H1 (cell line): Measurements from ENCODE around the gene PARD3. TPM values are rescaled to one million over a fixed set of nuclear protein-coding genes. Genes with fewer than 3 reads are reported as not detected.

ENCODE experiments used
- CTCF ChIA-PET: fragments of 300-600 bp; sonication (Branson Sonifier 250); formaldehyde crosslinking; loops from one replicate; lab custom pipeline; 2021; ENCODE audit not compliant: partially characterized antibody; lab: Charles Lee
- POLR2A ChIA-PET: fragments of 300-600 bp; sonication (Branson Sonifier 250); formaldehyde crosslinking; loops from one replicate; lab custom pipeline; 2021; ENCODE audit warnings: inconsistent platforms; ENCODE audit not compliant: partially characterized antibody; lab: Charles Lee
- DNase-seq, 2 experiments: peaks; one replicate each; pipeline versions ENCODE4 v3.0.0 to v3.0.0-alpha.2; 2010 to 2022; ENCODE audit warnings: low spot score in 2 of 2, low read depth in 1 of 2, mixed read lengths in 1 of 2
- FAIRE-seq: peaks from 2 replicates; lab custom pipeline; 2011; peaks lifted over from hg19 to GRCh38; lab: Jason Lieb, UNC
- H2AFZ ChIP-seq: 2 replicates; pipeline ENCODE4 v1.8.1; 2012; ENCODE audit warnings: low read length, inconsistent platforms
- H2AK5ac ChIP-seq: 2 replicates; pipeline ENCODE4 v1.6.1; 2013; ENCODE audit warnings: low read depth, low read length
- H2BK120ac ChIP-seq: replicated peaks from 2 replicates; pipeline ENCODE3; 2013; ENCODE audit warnings: low read depth, low read length, inconsistent platforms
- H2BK12ac ChIP-seq: 2 replicates; pipeline ENCODE4 v1.6.1; 2013; ENCODE audit warnings: low read depth, low read length
- H2BK15ac ChIP-seq: 2 replicates; pipeline ENCODE4 v1.6.1; 2013; ENCODE audit warnings: low read length
- H2BK20ac ChIP-seq: 2 replicates; pipeline ENCODE4 v1.6.1; 2013; ENCODE audit warnings: low read length
- H2BK5ac ChIP-seq: 2 replicates; pipeline ENCODE4 v1.6.1; 2013; ENCODE audit warnings: low read depth, low read length
- H3K14ac ChIP-seq: 2 replicates; pipeline ENCODE4 v1.6.1; 2013; ENCODE audit warnings: inconsistent platforms; ENCODE audit not compliant: insufficient read length
- H3K18ac ChIP-seq: 2 replicates; pipeline ENCODE4 v1.6.1; 2013; ENCODE audit warnings: low read length; ENCODE audit errors: extremely low read depth
- H3K23ac ChIP-seq: 2 replicates; pipeline ENCODE4 v1.6.1; 2013; ENCODE audit warnings: inconsistent platforms; ENCODE audit not compliant: insufficient read length
- H3K23me2 ChIP-seq: 2 replicates; pipeline ENCODE4 v1.6.1; 2013; ENCODE audit warnings: low read depth, low read length
- H3K27ac ChIP-seq: 2 replicates; pipeline ENCODE4 v1.6.1; 2011; ENCODE audit warnings: low read depth, low read length, inconsistent platforms
- H3K27me3 ChIP-seq, 4 experiments: replicated peaks in 1 of 4; 1 replicate in 1 of 4; 2 replicates in 3 of 4; pipeline versions ENCODE4 v1.6.1 to v1.8.1; 2011 to 2013; ENCODE audit warnings: low read length in 3 of 4, mild to moderate bottlenecking in 3 of 4, inconsistent platforms in 2 of 4, mixed read lengths in 2 of 4, moderate library complexity in 1 of 4; ENCODE audit not compliant: control insufficient read depth in 3 of 4, insufficient read depth in 3 of 4; ENCODE audit errors: extremely low read depth in 1 of 4
- H3K36me3 ChIP-seq, 4 experiments: 2 replicates each; pipeline versions ENCODE4 v1.6.1 to v1.8.1; 2011 to 2013; ENCODE audit warnings: mild to moderate bottlenecking in 4 of 4, low read length in 3 of 4, moderate library complexity in 2 of 4, control low read depth in 1 of 4, inconsistent platforms in 1 of 4; ENCODE audit not compliant: insufficient read depth in 4 of 4, control insufficient read depth in 2 of 4
- H3K4ac ChIP-seq: replicated peaks from 2 replicates; pipeline ENCODE3; 2013; ENCODE audit warnings: low read length, low read depth, mixed read lengths, inconsistent platforms; ENCODE audit not compliant: insufficient read length
- H3K4me1 ChIP-seq, 4 experiments: replicated peaks in 1 of 4; 1 replicate in 1 of 4; 2 replicates in 3 of 4; pipeline versions ENCODE4 v1.6.1 to v1.8.1; 2011 to 2013; ENCODE audit warnings: low read length in 3 of 4, inconsistent platforms in 2 of 4, mixed read lengths in 1 of 4; ENCODE audit not compliant: insufficient read depth in 4 of 4, control insufficient read depth in 3 of 4
- H3K4me2 ChIP-seq, 2 experiments: 2 replicates each; pipeline versions ENCODE4 v1.6.1 to v1.8.1; 2011 to 2013; ENCODE audit warnings: low read depth in 2 of 2, low read length in 2 of 2, control low read depth in 1 of 2, inconsistent platforms in 1 of 2, mild to moderate bottlenecking in 1 of 2; ENCODE audit not compliant: insufficient read depth in 1 of 2
- H3K4me3 ChIP-seq, 4 experiments: fragments of 200-600, 300-600 bp in 1 of 4; sonication (generic), shearing (Covaris generic), sonication (Bioruptor Twin) in 1 of 4; 2 replicates each; pipeline versions ENCODE4 v1.5.1 to v1.8.1; 2011 to 2016; ENCODE audit warnings: low read length in 4 of 4, low read depth in 3 of 4, control low read depth in 2 of 4, inconsistent platforms in 2 of 4, mild to moderate bottlenecking in 2 of 4, mixed read lengths in 1 of 4, moderate library complexity in 1 of 4; ENCODE audit not compliant: insufficient read depth in 2 of 4; ENCODE audit errors: extremely low read depth in 1 of 4
- H3K56ac ChIP-seq: replicated peaks from 2 replicates; pipeline ENCODE3; 2013; ENCODE audit warnings: low read depth, mild to moderate bottlenecking, mixed read lengths, low read length, inconsistent platforms; ENCODE audit not compliant: insufficient read length
- H3K79me1 ChIP-seq: 2 replicates; pipeline ENCODE4 v1.6.1; 2013; ENCODE audit warnings: low read depth, low read length, control low read depth
- H3K79me2 ChIP-seq, 2 experiments: 2 replicates each; pipeline versions ENCODE4 v1.6.1 to v1.8.1; 2012 to 2013; ENCODE audit warnings: low read length in 2 of 2, mild to moderate bottlenecking in 2 of 2, inconsistent platforms in 1 of 2; ENCODE audit not compliant: insufficient read depth in 2 of 2, control insufficient read depth in 1 of 2
- H3K9ac ChIP-seq, 4 experiments: replicated peaks in 1 of 4; 1 replicate in 1 of 4; 2 replicates in 3 of 4; pipeline versions ENCODE4 v1.6.1 to v1.8.1; 2011 to 2013; ENCODE audit warnings: low read depth in 3 of 4, low read length in 3 of 4, control low read depth in 2 of 4, mild to moderate bottlenecking in 2 of 4, moderate library complexity in 2 of 4, inconsistent platforms in 1 of 4; ENCODE audit errors: extremely low read depth in 1 of 4
- H3K9me3 ChIP-seq, 2 experiments: 2 replicates each; pipeline versions ENCODE4 v1.6.1 to v1.8.1; 2012 to 2013; ENCODE audit warnings: mild to moderate bottlenecking in 2 of 2, moderate library complexity in 2 of 2, control low read depth in 1 of 2, inconsistent platforms in 1 of 2, low read depth in 1 of 2, low read length in 1 of 2, mixed read lengths in 1 of 2; ENCODE audit not compliant: insufficient read depth in 2 of 2
- H4K20me1 ChIP-seq, 2 experiments: replicated peaks in 1 of 2; 2 replicates each; pipeline versions ENCODE3 to v1.8.1; 2011 to 2013; ENCODE audit warnings: inconsistent platforms in 2 of 2, low read length in 2 of 2, mild to moderate bottlenecking in 1 of 2; ENCODE audit not compliant: insufficient read depth in 2 of 2, control insufficient read depth in 1 of 2
- H4K5ac ChIP-seq: 2 replicates; pipeline ENCODE4 v1.6.1; 2013; ENCODE audit warnings: low read length, low read depth, mixed read lengths, inconsistent platforms; ENCODE audit not compliant: insufficient read length
- H4K8ac ChIP-seq: 2 replicates; pipeline ENCODE4 v1.8.0; 2013; ENCODE audit warnings: mild to moderate bottlenecking, moderate library complexity, low read length, inconsistent platforms; ENCODE audit not compliant: insufficient read depth; ENCODE audit errors: extremely low read depth
- H4K91ac ChIP-seq: replicated peaks from 2 replicates; pipeline ENCODE3; 2013; ENCODE audit warnings: low read length, mixed read lengths, inconsistent platforms; ENCODE audit not compliant: insufficient read length
- BRCA1 ChIP-seq: IDR thresholded peaks from 2 replicates; pipeline ENCODE4 v1.6.1; 2012; ENCODE audit warnings: low read depth, low read length, improper control_type of control experiment
- CREB1 ChIP-seq: IDR thresholded peaks from 2 replicates; pipeline ENCODE4 v1.6.1; 2012; ENCODE audit warnings: inconsistent platforms
- GABPA ChIP-seq: IDR thresholded peaks from 2 replicates; pipeline ENCODE4 v1.6.1; 2011; ENCODE audit warnings: mild to moderate bottlenecking, low read length, moderate library complexity, borderline replicate concordance; ENCODE audit not compliant: insufficient read depth
- HDAC6 ChIP-seq: IDR thresholded peaks from one replicate; pipeline ENCODE4 v1.7.1; 2012; ENCODE audit warnings: low read depth, mild to moderate bottlenecking, inconsistent platforms, low read length, moderate library complexity
- NRF1 ChIP-seq: IDR thresholded peaks from 2 replicates; pipeline ENCODE4 v1.6.1; 2011; ENCODE audit warnings: mild to moderate bottlenecking, low read depth, low read length, improper control_type of control experiment
- POLR2A ChIP-seq, 2 experiments: IDR thresholded peaks; 1 replicate in 1 of 2; 2 replicates in 1 of 2; pipeline ENCODE4 v1.6.1; 2011; ENCODE audit warnings: low read depth in 2 of 2, low read length in 2 of 2, mild to moderate bottlenecking in 2 of 2; ENCODE audit errors: control extremely low read depth in 1 of 2
- POU5F1 ChIP-seq: IDR thresholded peaks from 2 replicates; pipeline ENCODE4 v1.6.1; 2011; ENCODE audit warnings: low read depth, mild to moderate bottlenecking, low read length, moderate library complexity
- RAD21 ChIP-seq, 2 experiments: IDR thresholded peaks in 1 of 2; conservative IDR thresholded peaks in 1 of 2; 2 replicates each; pipeline ENCODE4 v1.6.1; 2011; ENCODE audit warnings: low read depth in 2 of 2, low read length in 2 of 2, improper control_type of control experiment in 1 of 2, inconsistent platforms in 1 of 2, mild to moderate bottlenecking in 1 of 2, moderate library complexity in 1 of 2
- RNF2 ChIP-seq: fragments of 200-900, 300-1000 bp; sonication (generic); IDR thresholded peaks from 2 replicates; pipeline ENCODE4 v1.7.1; 2016; ENCODE audit warnings: borderline replicate concordance, low read depth, mild to moderate bottlenecking, antibody characterized with exemption, low read length; ENCODE audit not compliant: poor library complexity, severe bottlenecking; ENCODE audit errors: missing control alignments
- TAF1 ChIP-seq: IDR thresholded peaks from 2 replicates; pipeline ENCODE4 v1.6.1; 2011; ENCODE audit warnings: mild to moderate bottlenecking, low read depth, low read length
- TCF12 ChIP-seq: IDR thresholded peaks from 2 replicates; pipeline ENCODE4 v1.6.1; 2011; ENCODE audit warnings: low read depth, mild to moderate bottlenecking, low read length
- WGBS, 2 experiments: shearing (Covaris generic) in 1 of 2; methylation state at CpG; one replicate each; pipeline versions ENCODE4 v1.1.6 to v1.1.7; 2013 to 2015; ENCODE audit warnings: low lambda C conversion rate in 2 of 2, mixed read lengths in 2 of 2, inconsistent platforms in 1 of 2, low coverage in 1 of 2, missing lambda C conversion rate in 1 of 2; ENCODE audit not compliant: insufficient replicate concordance in 2 of 2, insufficient coverage in 1 of 2, insufficient read length in 1 of 2; ENCODE audit errors: extremely low coverage in 1 of 2, missing lambda C conversion rate in 1 of 2; 5-methylcytosine and 5-hydroxymethylcytosine counted together
- polyA plus RNA-seq, 7 experiments: library from polyadenylated mRNA; depleted of rRNA in 3 of 7; stranded (reverse) in 5 of 7; unstranded in 2 of 7; fragments of >200 nt in 5 of 7; fragments of 200-250 nt in 2 of 7; gene quantifications; 1 replicate in 5 of 7; 2 replicates in 1 of 7; 4 replicates in 1 of 7; pipeline versions ENCODE4 v1.2.1 to v1.2.3, GENCODE V29; 2011 to 2013; ENCODE audit warnings: missing spikeins in 2 of 7, mixed read lengths in 2 of 7
- total RNA-seq: library from RNA; stranded (reverse); fragmentation: NEBNext Ultra II Directional; extraction: Animal tissue kit (Norgen Biotek cat#: 25700); gene quantifications from 2 replicates; pipeline ENCODE4 v1.2.1, GENCODE V29; 2021

The PARD3 gene
- total and polyA plus RNA-seq, 2 of the 8 experiments (the other 6 are each of a cell fraction or from before 2014, with no cell fraction given) = 19.7 to 49.1 TPM

DNA sequence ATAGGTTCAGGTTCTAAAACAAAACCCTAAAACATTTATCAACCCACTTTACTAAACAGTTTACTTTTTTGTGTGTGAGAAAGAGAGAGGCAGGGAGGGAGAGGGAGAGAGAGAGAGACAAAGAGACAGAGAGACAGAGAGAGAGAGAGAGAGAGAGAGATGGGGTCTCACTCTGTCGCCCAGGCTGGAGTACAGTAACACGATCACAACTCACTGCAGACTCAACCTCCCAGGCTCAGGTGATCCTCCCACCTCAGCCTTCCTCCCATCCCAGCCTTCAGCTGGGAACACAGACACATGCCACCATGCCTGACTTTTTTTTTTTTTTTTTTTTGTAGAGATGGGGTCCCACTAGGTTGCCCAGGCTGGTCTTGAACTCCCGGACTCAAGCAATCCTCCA is 52.9 kb downstream of the PARD3 start:
- H3K9me3 ChIP-seq = no peaks in the 10 kb centered on the region
- no peak overlapping the region for H2AK5ac ChIP-seq
- POLR2A ChIA-PET = no interaction called here
- peaks cover 2 to 6% of the 10 kb centered on the region in 2 experiments for H4K20me1 ChIP-seq
- H3K23ac ChIP-seq = no peak overlapping the region
- H2BK120ac ChIP-seq = no peak overlapping the region
- no peak for TF ChIP-seq TCF12
- TF ChIP-seq CREB1 = no peak
- TF ChIP-seq RAD21 (IDR thresholded peaks at IDR 0.05 in 1 of 2, conservative IDR thresholded peaks at IDR 0.05 in 1 of 2; ENCODE audit: low read depth in 2 of 2, low read length in 2 of 2) = no peak
- no peak for TF ChIP-seq POLR2A (IDR thresholded peaks at IDR 0.05; ENCODE audit: control extremely low read depth in 1 of 2, low read depth in 2 of 2, low read length in 2 of 2)
- no peak for TF ChIP-seq NRF1
- no peak for TF ChIP-seq GABPA
- TF ChIP-seq RNF2 = no peak
- no peak for TF ChIP-seq HDAC6
- TF ChIP-seq TAF1 = no peak
- no peak for TF ChIP-seq POU5F1
- no peak for TF ChIP-seq BRCA1
- TF ChIP-seq, all 59 proteins: peak for 0
- H3K4me2 ChIP-seq = no peak overlapping the region
- H4K8ac ChIP-seq = no peak overlapping the region
- no peak overlapping the region for H2AFZ ChIP-seq
- no peak overlapping the region for H3K9ac ChIP-seq
- FAIRE-seq (no peak), DNase-seq (no peak)
- no peak overlapping the region for H3K4ac ChIP-seq
- H2BK20ac ChIP-seq = no peak overlapping the region
- H3K36me3 ChIP-seq = no peaks in the 10 kb centered on the region
- H3K18ac ChIP-seq = no peak overlapping the region
- H2BK15ac ChIP-seq = no peak overlapping the region
- H3K79me2 ChIP-seq = peaks cover 4 to 97% of the 10 kb centered on the region in 2 experiments; a peak in 3 of 4 replicates
- no peak overlapping the region for H3K14ac ChIP-seq
- H3K4me3 ChIP-seq = no peak overlapping the region
- no peaks in the 10 kb centered on the region for H3K27me3 ChIP-seq
- H3K4me1 ChIP-seq = peaks cover 4 to 7% (median 6%) of the 10 kb centered on the region in 4 experiments; a peak in 6 of 7 replicates
- no peak overlapping the region for H3K27ac ChIP-seq
- H3K56ac ChIP-seq = no peak overlapping the region
- CTCF ChIA-PET = interaction anchor here (0.6 to 6.1 kb wide), 8 partner anchors 9 to 44 kb away, joined by 3 to 31 read pairs (median 4); no protein-coding TSS in a partner anchor
- no peak overlapping the region for H4K91ac ChIP-seq
- no peaks in the 10 kb centered on the region for H3K23me2 ChIP-seq
- H3K79me1 ChIP-seq = peaks cover 7% of the 10 kb centered on the region
- H2BK5ac ChIP-seq = no peak overlapping the region
- H4K5ac ChIP-seq = no peak overlapping the region
- WGBS, 2 experiments = 100% methylated on average over 2 of the region's 3 CpGs; no CpG with 5 or more reads in 1 of the 2 experiments
- no peak overlapping the region for H2BK12ac ChIP-seq
